ENCODE data around the gene MAGI2.

DNA sequence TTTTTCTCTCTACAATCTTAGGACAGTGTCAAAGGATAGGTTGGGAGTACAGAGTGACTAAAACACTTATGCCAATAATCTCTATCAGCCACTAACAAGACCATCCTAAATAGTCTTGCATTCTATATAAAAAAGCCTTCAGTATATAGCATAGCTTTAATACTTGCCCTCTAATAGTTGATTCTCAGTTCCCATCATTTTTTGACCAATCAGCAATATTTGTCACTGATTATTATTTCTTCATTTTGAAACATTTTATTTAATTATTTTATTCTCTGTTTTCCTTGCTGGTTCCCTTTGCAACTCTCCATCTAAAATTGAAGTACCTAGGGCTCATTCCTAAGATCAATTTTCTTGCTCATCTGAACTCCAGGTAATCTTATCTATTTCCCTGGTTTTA is 470.0 kb downstream of the MAGI2 start:
- TF ChIP-seq CTCF (IDR thresholded peaks at IDR 0.05; ENCODE audit: low read depth, low read length, poor library complexity, severe bottlenecking) = no peak
- TF ChIP-seq EZH2phosphoT487 (IDR thresholded peaks at IDR 0.05; ENCODE audit: borderline replicate concordance, low read length) = no peak
